Forelimb muscle (tissue), 1 donor: ENCODE data around the gene PIGW. TPM values are rescaled to one million over a fixed set of nuclear protein-coding genes. Genes with fewer than 3 reads are reported as not detected.

ENCODE experiments used
- DNase-seq: peaks from one replicate; pipeline ENCODE4 v3.0.0-alpha.2; 2013; ENCODE audit warnings: low read depth
- polyA plus RNA-seq: library from polyadenylated mRNA; unstranded; fragments of 120-200 nt; gene quantifications from one replicate; pipeline ENCODE4 v1.2.1, GENCODE V29; 2013; ENCODE audit not compliant: insufficient read length

The PIGW gene
- 7.6 TPM for polyA plus RNA-seq

DNA sequence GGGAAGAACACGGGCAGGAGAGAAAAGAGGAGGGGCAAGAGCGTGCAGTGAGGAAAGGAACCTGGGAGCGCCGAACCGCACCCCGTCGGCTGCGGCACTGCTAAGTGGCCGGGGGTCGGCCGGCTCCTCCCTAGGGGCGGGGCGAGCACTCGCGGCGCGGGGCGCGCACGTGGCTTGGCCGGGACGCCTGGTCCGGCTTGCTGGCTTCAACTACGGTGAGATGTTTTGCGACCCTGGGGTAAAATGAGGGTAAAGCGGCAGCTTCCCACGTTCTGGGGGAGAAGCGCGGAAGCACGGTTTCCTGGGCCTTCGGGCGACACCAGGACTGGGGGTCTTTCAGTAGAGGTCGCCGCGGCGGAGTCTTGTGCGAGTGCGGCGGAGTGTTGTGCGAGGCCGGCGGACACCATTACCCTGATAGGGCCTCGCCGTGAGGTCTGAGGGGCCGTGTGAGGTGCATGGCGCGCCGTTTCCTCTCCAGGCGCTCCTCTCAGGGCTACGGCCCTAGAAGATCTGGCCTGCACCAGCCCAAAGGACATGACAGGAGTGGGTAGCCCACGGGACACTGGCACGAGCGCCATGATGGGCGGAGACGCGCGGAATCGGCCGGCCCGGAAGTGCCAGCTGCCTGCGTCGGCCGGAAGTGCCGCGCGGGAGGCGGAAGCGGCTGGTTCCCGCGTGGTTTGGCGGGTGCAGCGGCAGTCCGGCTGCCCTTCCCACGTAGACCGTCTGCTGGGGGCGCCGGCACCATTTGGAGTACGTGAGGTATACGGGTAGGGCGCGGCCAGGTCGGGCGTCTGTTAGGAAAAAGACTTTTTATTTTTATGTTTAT is at the start of gene PIGW, which contains the start of gene MYO19:
Gene PIGW (plus strand): TSS at position 148 of the 829 bp plus-strand sequence. CDS start 2,115 bp downstream, outside the sequence.
Gene MYO19 (minus strand): TSS at position 29 of the 829 bp plus-strand sequence. CDS start 2,330 bp downstream, outside the sequence.
- peak; percentile 52 for DNase-seq

DNA sequence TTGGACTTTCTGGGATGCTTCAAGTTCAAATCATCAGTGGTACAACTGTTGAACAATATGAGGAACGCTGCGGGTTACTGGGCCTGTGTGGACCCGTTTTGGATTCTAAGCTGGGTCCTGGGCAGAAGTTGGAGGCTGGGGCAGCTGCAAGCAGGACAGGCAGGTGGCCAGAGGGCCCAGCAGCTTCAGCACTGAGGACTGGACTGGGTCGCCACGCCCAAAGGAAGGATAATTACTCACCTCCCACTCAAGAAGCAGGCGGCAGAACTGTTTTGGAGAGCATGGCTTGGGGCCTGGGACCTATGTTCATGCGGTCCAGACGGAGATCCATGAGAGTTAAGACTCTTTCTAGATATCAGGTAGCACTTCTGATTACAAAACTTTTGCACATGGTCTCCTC is 49.8 kb upstream of the PIGW start:
- no peak for DNase-seq

- no peak for DNase-seq
Measured at GRCh38 chr17:36485805-36486203, 49.0 kb upstream of the PIGW start.

DNA sequence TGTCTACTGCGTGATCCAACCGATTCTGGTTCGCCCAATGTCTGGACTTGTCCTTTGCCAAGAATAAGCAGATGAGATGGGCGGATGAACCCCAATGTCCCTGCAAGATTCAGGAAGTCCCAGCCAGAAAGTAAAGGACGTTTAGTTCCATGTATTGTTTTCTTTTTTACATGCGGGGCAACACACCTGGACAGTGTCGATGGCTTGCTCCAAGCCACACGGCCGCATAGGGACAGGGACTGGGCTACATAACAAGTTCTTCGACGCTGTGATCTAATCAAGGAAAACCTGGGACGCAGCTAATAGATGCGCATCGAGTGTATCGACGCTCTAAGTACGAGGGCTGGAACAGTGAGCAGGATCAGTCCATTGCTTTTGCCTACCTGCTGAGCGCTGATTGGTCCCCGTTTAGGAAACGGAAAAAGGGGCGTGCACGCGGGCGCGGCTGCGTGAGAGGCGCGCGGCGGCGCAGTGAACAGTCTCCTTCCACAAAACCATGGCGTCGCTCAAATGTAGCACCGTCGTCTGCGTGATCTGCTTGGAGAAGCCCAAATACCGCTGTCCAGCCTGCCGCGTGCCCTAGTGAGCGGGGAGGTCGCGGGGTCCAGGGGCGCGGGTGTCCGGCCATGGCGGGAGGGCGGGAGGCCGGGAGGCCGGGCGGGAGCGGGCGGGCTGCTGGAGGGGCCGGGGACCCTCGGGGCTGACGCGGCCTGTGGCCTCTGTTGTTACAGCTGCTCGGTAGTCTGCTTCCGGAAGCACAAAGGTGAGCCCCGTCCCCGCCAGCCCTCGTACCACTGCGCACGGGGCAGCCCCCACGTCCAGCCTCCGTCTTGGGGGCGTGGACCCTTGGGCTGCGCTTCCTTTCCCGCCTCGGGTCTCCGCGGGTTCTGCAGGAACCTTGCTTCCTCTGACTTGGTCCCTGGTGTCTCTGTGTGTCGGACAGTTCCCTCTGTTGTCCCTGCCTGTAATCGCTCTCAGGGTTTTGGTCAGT is 48.3 kb upstream of the PIGW start, which contains the start of gene ZNHIT3:
Gene ZNHIT3 (plus strand): TSS at position 478 of the 991 bp plus-strand sequence. CDS start 19 bp downstream, at position 497.
- DNase-seq = peak; percentile 88

DNA sequence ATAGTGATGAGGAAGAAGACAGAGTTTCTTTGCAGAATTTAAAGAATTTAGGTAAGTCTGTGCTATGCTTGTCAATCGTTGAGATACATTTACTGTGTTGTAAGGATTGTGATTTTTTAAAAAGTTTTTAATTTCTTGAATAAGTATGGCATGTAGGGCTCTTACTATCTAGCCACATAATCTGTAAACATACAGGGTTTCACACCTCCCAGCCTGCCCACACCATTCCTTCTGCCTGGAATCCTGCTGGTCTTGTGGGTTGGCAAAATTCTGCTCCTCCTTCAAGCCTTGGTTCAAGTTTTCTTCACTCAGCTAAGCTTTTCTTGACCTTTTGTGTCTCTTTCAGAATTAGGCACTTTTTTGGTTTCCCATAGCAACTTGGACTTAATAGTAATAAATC is 40.8 kb upstream of the PIGW start:
- no peak for DNase-seq

GRCh38 chr17:36494674-36495073 is 40.1 kb upstream of the PIGW start:
- DNase-seq = no peak

DNA sequence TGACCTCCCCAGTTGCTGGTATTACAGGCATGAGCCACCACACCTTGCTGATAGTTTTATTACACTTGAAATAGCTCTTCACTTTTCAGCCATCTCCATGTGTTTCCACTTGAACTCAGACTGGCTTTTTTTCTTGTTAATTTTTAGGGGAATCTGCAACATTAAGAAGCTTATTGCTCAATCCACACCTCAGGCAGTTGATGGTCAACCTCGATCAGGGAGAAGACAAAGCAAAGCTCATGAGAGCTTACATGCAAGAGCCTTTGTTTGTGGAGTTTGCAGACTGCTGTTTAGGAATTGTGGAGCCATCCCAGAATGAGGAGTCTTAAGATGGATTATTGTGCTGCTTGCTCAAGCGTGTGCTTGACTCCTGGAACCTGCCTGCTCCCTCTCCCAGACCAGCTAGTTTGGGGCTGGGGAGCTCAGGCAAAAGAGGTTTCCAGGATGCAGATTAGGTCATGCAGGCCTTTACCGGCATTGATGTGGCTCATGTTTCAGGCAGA is 39.7 kb upstream of the PIGW start:
- DNase-seq = no peak

DNA sequence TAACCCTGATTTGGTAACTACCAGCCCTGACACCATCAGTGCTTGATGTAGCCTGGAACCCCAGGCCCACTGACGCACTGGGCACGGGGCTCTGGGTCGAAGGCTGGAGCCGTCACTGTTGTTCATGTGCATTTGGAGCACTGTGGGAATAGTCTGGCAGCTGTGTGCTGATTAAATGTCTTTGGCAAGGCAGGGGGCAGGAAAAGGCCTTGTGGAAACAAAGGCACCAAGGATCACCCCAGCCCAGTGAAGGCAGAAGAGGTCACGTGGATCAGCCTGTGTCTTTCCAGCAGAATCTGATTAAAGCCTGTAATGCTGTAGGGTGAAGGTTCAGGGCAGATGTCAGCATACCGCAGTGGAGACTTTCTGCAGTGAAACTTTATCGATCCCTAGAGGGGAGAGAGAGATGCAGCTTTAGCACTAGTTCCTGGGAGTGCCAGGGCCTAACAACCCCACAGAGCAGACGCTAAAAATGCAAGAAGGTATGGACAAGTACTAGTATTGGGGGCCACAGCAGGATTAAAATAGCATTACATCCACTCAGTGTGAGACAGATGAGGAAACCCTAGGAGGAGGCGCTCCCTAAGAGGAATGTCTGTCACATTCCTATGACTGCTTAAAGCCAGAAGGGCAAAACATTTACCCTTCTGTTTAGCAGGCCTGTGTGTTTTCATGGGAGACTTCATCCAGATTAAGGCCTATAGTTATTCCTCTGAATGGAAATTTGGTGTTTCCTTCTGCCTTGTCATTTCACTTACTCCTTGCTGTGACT is 38.6 kb upstream of the PIGW start:
- no peak for DNase-seq

- DNase-seq = no peak
Measured at GRCh38 chr17:36498155-36498554, 36.6 kb upstream of the PIGW start.

- no peak for DNase-seq
Measured at GRCh38 chr17:36498560-36499300, 36.1 kb upstream of the PIGW start.

GRCh38 chr17:36500745-36501225 is 34.0 kb upstream of the PIGW start:
- no peak for DNase-seq

- DNase-seq = no peak
Measured at GRCh38 chr17:36501351-36501750, 33.4 kb upstream of the PIGW start.

- DNase-seq = no peak
Measured at GRCh38 chr17:36501963-36502362, 32.8 kb upstream of the PIGW start.

GRCh38 chr17:36503456-36504155 is 31.2 kb upstream of the PIGW start:
- DNase-seq = no peak

DNA sequence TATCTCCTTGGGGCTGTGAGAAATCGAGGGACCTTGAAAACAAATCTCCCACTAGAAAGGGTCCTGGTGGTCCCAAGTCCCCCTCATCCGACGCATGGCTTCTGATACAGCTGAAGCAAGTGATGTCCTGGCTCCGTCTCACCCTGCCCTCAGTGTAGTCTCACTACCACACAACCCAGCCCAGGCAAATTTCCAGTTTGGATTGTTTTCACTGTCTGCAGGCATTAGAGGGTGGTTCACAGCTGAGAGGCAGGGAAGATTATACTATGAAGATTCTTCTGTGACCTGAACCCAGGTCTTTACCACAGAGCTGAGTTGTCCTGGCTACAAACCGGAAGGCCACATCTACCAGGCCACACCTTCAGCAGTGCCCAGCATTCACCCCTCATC is 30.6 kb upstream of the PIGW start:
- no peak for DNase-seq

- DNase-seq = no peak
Measured at GRCh38 chr17:36505171-36505570, 29.6 kb upstream of the PIGW start.

DNA sequence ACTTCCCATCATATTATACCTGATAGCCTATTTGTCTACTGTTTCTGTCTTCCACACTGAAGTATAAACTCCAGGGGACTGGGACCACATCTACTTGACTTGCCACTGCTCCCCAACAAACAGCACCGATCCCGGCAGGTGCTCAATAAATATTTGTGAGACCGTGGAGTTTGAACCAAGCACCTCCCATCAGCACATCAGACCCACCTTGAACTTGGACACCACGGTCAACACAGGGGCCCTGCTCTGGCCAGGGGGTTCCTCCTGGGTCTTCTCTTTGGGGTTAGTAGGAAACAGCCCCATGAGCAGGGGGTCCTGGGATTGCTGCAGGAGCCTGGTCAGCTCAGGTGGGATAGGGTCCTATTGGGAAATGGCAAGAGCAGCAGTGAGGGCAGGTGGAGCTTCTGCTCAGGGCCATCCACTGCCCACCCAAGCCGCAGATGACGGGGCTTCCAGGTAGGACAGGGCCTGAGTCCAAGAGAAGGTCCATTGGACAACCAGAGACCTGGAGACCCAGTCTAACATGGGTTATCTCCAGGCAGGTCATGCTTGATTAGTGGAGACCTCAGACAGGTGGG is 28.4 kb upstream of the PIGW start:
- no peak for DNase-seq

DNA sequence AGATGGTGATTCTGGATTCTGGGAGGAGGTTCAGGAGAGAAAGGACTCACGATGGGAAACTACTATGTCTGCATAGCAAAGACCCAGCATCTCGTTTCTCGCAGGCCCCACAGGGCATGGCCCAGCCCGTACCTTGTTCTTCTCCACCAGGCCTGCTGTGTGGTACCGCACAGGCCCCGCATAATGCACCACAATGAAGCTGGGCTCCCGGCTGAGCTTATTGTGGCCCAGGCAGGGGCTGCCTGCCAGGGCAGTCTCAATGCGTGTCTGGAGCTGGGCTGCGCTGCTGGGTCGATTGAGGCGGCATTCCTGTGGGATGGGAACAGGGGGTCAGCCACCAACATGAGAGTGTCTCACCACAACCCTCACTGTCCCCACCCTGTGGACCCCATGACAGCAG is 28.0 kb upstream of the PIGW start:
- DNase-seq = no peak

DNA sequence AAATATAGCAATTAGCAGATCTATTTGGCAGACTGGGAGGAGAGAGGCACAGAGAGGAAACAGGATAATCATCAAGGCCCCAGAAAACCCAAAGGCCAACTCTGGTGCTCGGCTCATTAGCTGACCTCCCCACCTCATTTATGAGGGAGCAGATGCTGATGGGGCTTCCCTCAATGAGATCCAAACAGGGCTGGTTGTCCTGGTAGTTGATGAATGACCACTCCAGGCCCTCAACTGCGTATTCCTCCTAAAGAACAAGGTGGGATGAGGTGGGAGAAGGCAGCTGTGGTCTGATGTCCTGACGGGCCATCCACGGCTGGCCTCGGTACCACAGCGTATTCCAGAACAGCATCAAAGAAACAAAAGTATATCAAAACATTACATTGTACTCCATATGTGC is 27.5 kb upstream of the PIGW start:
- no peak for DNase-seq
